Esophagus squamous epithelium (tissue), 4 donors: Measurements from ENCODE around the gene GBF1.

Experiments
- CTCF ChIP-seq, 6 experiments: fragments of 450-650 bp in 4 of 6; fragments of 200-600 bp in 2 of 6; sonication (generic) in 2 of 6; IDR thresholded peaks; one replicate each; pipeline ENCODE4 v1.5.1; 2016 to 2019; ENCODE audit warnings: antibody characterized with exemption in 6 of 6, mild to moderate bottlenecking in 4 of 6, moderate library complexity in 4 of 6
- POLR2A ChIP-seq, 4 donors: fragments of 450-650 bp; IDR thresholded peaks; one replicate each; pipeline ENCODE4 v1.6.1; 2017; ENCODE audit warnings: antibody characterized with exemption in 4 of 4, mild to moderate bottlenecking in 4 of 4, moderate library complexity in 3 of 4

DNA sequence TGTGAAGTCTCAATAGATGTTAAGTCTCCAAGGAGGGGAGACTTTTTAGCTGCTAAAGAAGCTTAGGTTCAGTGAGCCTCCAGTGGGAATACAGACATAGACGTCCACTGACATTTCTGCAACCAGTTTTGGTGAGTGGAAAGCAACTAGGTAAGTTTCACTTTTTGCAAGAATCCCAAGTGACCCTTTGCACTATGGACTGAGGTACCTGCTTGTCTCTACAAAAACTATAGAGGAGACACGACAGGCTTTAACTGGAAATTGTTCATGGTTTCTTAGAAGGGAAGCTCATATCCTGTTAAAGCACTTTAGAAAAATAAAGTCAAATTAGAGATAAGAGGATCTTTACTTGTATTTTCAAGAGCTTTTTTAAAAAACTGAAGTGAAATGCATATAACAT is 38.6 kb downstream of the GBF1 start:
- no peak for TF ChIP-seq CTCF (IDR thresholded peaks at IDR 0.05)
- no peak for TF ChIP-seq POLR2A (IDR thresholded peaks at IDR 0.05)
